Vagina (tissue), 2 donors: ENCODE data around the gene CIITA.
"Not testable (repeated sequence)": the region's sequence is repeated elsewhere in the genome, so short reads cannot be mapped to it uniquely, and the experiment has no call there.

ENCODE experiments used
- POLR2A ChIP-seq, 2 donors: fragments of 450-650 bp; IDR thresholded peaks; one replicate each; pipeline ENCODE4 v1.6.1; 2017; ENCODE audit warnings: antibody characterized with exemption in 2 of 2, mild to moderate bottlenecking in 2 of 2, moderate library complexity in 2 of 2
- POLR2AphosphoS5 ChIP-seq, 2 donors: sonication (generic); formaldehyde crosslinking; IDR thresholded peaks; one replicate each; pipeline ENCODE4 v1.9.0; 2017; ENCODE audit warnings: antibody characterized with exemption in 2 of 2, mild to moderate bottlenecking in 2 of 2, low read depth in 1 of 2; ENCODE audit not compliant: insufficient read depth in 1 of 2
- TF ChIP-seq, protein P1 (sequence below), 3 experiments: fragments of 450-650 bp in 2 of 3; fragments of 200-600 bp in 1 of 3; sonication (generic) in 1 of 3; IDR thresholded peaks; one replicate each; pipeline ENCODE4 v1.5.1; 2017 to 2019; ENCODE audit warnings: antibody characterized with exemption in 3 of 3, mild to moderate bottlenecking in 2 of 3, moderate library complexity in 2 of 3

DNA sequence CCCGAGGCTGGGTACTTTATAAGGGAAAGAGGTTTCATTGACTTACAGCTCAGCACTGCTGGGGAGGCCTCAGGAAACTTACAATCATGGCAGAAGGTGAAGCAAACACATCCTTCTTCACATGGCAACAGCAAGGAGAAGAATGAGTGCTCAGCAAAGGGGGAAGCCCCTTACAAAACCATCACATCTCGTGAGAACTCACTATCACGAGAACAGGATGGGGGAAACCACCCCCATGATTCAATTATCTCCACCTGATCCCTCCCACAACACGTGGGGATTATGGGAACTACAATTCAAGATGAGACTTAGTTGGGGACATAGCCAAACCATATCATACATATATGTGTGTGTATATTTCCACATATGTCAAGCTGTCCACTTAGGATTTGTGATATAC is 89.6 kb downstream of the CIITA start:
- TF ChIP-seq POLR2AphosphoS5 (IDR thresholded peaks at IDR 0.05; ENCODE audit: insufficient read depth in 1 of 2, low read depth in 1 of 2); POLR2A (IDR thresholded peaks at IDR 0.05): not testable (repeated sequence)
- TF ChIP-seq, protein P1, sequence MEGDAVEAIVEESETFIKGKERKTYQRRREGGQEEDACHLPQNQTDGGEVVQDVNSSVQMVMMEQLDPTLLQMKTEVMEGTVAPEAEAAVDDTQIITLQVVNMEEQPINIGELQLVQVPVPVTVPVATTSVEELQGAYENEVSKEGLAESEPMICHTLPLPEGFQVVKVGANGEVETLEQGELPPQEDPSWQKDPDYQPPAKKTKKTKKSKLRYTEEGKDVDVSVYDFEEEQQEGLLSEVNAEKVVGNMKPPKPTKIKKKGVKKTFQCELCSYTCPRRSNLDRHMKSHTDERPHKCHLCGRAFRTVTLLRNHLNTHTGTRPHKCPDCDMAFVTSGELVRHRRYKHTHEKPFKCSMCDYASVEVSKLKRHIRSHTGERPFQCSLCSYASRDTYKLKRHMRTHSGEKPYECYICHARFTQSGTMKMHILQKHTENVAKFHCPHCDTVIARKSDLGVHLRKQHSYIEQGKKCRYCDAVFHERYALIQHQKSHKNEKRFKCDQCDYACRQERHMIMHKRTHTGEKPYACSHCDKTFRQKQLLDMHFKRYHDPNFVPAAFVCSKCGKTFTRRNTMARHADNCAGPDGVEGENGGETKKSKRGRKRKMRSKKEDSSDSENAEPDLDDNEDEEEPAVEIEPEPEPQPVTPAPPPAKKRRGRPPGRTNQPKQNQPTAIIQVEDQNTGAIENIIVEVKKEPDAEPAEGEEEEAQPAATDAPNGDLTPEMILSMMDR (IDR thresholded peaks at IDR 0.05): not testable (repeated sequence)
